ENCODE measurements around the gene GABBR2.
"Not testable (repeated sequence)": the region's sequence is repeated elsewhere in the genome, so short reads cannot be mapped to it uniquely, and the experiment has no call there.

GABBR2 gene

GRCh38 chr9:98502311-98502975, 206.3 kb downstream of the GABBR2 start:
- H3K4me3 ChIP-seq (ENCODE audit: low read depth, low read length): no peak overlapping the region
- no peak for TF ChIP-seq CTCF (IDR thresholded peaks at IDR 0.05; ENCODE audit: borderline replicate concordance, insufficient read depth, low read depth, low read length)

- TF ChIP-seq CTCF (IDR thresholded peaks at IDR 0.05; ENCODE audit: borderline replicate concordance, insufficient read depth, low read depth, low read length): no peak
- no peak overlapping the region for H3K4me3 ChIP-seq (ENCODE audit: low read depth, low read length)
Observed at GRCh38 chr9:98501819-98502218, 206.9 kb downstream of the GABBR2 start.

GRCh38 chr9:98501259-98501658, 207.5 kb downstream of the GABBR2 start:
- not testable (repeated sequence) for H3K4me3 ChIP-seq (ENCODE audit: low read depth, low read length)

- TF ChIP-seq CTCF (IDR thresholded peaks at IDR 0.05; ENCODE audit: borderline replicate concordance, insufficient read depth, low read depth, low read length): no peak
- H3K4me3 ChIP-seq (ENCODE audit: low read depth, low read length): no peak overlapping the region
Observed at GRCh38 chr9:98500337-98500919, 208.3 kb downstream of the GABBR2 start.

GRCh38 chr9:98495530-98495929, 213.2 kb downstream of the GABBR2 start:
- H3K4me3 ChIP-seq (ENCODE audit: low read depth, low read length): no peak overlapping the region
- TF ChIP-seq CTCF (IDR thresholded peaks at IDR 0.05; ENCODE audit: borderline replicate concordance, insufficient read depth, low read depth, low read length): no peak

- no peak for TF ChIP-seq CTCF (IDR thresholded peaks at IDR 0.05; ENCODE audit: borderline replicate concordance, insufficient read depth, low read depth, low read length)
Observed at GRCh38 chr9:98494852-98495251, 213.9 kb downstream of the GABBR2 start.

GRCh38 chr9:98491828-98492227, 216.9 kb downstream of the GABBR2 start:
- TF ChIP-seq CTCF (IDR thresholded peaks at IDR 0.05; ENCODE audit: borderline replicate concordance, insufficient read depth, low read depth, low read length): no peak
- no peak overlapping the region for H3K4me3 ChIP-seq (ENCODE audit: low read depth, low read length)

More at GRCh38 chr9:98494852-98495251, 213.9 kb downstream of the GABBR2 start:
- H3K4me3 ChIP-seq (ENCODE audit: low read depth, low read length): no peak overlapping the region

Measured in GM12875 (cell line).